Measurements from ENCODE around the gene TMEM106B.
A peak's percentile ranks its signal among the peaks of the same experiment; 100 is the strongest.

The TMEM106B gene

DNA sequence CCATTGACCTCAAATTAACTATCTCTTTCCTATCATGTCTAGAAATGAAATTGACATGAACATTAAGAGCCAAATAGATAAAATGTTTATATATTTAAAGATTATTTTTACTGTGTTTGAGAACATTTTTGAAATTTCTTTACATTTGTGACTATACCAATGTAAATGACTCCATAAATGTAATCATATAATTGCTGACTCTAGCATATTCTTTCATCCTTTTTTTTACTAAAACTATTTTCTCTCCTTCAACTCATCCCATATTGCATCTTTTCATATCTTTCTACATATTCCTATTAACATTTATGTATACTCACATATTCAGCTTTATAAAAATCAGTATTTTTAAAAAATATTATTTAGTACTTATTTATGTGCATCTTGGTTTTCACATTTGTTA is 16.9 kb downstream of the TMEM106B start:
- DNase-seq (ENCODE audit: low read depth), result no peak

DNA sequence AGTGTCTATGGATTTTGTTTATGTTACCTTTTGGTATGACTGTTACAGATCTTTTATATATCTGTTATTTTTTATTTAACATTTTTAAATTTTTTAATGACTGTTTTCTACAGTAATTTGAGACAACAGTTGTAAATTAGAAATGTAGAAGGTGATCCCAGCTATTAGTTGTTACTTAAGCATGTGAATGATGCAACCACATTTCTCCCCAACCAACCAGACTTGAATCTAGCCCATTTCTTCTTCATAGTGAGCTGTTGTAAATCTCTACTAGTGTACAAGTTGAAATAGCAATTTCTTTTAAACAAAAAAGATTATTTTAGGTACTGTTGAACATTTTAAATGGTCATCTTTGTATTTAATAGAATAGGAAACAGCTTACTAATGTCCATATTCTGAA is 18.0 kb downstream of the TMEM106B start:
- no peak for DNase-seq (ENCODE audit: low read depth)

DNA sequence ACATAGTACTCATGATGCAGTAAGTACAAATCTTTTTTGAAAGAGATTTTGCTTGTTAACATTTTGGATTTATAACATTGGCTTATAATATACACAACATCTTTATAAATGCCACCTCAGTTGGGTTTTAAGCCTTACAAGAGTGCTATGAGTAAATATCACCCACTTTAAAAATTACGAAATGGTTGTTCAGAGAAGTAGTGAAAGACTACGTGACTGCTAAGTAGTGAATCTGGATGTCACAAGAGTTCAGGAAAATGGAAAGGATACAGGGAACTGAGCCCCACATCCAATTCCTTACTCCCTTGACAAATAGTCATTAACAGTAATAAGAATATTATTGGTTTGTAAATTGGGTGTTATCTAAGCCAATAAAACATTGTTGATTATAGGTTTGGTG is 20.0 kb downstream of the TMEM106B start:
- no peak for DNase-seq (ENCODE audit: low read depth)

DNA sequence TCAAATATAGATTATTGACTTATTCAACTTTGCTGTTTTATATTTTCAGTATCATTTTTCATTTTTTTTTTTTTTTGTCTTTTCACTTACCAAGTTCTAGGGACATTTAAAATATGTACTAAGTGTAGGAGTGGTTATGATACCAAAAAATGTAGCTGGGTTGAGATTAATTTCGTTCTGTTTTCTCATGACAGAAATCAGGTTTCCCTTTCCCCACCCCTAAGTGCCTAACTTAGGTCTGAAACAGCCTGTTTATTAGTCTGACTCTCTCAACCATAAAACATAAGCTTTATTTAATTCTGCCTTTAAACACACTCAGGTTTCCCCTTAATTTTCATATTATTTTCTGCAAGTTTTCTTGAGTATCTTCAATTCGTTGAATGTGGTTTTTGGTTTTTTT is 22.1 kb downstream of the TMEM106B start:
- no peak for DNase-seq (ENCODE audit: low read depth)

DNA sequence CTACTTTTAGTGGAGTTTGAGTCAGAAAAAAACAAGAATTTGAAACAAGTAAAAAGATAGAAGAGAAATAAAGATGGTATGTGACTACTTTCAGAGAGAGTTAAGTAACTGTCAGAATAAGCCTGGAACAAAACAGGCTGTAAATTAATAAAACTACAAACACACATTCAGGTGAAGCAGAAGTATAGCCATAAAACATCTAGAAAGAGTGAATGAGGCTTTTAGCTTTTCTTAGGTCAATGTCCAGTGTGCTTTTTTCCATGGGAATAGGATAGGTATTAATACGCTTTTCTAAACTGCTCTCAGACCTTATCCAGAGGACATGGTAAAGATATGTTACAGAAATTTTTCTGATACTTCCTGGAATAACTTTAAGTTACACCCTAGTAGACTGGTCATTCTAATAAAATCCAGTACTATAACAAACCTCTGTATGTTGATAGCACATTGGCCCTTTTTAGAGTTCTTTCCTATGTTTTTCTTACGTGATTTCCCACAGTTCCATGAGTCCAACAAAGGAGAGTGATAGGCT is 23.3 kb downstream of the TMEM106B start:
- DNase-seq (ENCODE audit: low read depth), result no peak

DNA sequence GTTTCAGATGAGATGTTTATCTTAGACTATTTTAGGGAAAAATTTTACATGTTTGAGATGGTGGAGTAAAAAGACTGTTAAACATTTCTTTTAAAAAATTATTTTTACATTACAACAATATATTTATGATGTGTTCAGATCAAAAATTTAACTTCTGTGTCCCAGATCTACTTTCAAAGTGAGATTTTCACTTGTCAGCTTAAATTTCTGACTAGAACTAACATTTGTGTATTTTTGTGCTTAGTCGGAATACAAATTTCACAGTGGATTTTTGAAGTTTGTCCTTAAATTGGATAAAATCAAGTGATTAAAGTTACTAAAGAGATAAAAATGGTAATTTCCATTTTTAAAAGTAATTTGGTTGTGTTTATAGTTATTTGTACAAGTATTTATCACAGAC is 24.9 kb downstream of the TMEM106B start:
- DNase-seq (ENCODE audit: low read depth), result no peak

DNA sequence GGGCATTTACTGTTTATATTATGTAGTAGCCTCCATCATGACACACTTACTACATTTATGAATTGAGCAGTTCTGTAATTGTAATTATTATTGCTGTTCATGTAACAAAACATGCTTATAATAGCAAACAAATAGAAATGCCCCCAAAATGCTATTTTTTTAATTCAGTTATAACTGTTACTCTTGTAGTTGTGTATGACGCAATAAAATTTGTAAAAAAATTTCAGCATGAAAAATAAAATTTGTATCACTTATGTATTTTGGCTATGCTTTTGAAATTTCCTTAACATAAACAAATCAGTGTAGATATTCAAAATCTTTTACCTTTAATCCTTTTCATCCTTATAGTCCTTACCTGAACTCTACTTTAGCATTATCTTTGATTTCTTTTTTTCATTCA is 25.9 kb downstream of the TMEM106B start:
- no peak for DNase-seq (ENCODE audit: low read depth)

DNA sequence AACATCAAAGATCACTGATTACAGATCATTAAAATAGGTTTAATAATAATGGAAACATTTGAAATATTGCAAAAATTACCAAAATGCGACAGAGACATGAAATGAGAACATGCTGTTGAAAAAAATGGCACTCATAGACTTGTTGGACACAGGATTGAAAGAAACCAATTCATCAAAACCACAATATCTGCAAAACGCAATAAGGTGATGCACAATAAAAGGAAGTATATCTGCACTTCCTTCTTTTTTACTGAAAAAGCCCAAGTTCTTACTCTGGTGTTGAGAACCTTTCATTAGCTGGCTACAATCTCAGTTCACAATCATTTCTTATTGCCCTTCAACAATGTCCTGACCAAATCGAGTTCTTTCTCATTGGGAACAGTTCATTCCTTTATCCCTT is 28.7 kb downstream of the TMEM106B start:
- DNase-seq (ENCODE audit: low read depth), result no peak

DNA sequence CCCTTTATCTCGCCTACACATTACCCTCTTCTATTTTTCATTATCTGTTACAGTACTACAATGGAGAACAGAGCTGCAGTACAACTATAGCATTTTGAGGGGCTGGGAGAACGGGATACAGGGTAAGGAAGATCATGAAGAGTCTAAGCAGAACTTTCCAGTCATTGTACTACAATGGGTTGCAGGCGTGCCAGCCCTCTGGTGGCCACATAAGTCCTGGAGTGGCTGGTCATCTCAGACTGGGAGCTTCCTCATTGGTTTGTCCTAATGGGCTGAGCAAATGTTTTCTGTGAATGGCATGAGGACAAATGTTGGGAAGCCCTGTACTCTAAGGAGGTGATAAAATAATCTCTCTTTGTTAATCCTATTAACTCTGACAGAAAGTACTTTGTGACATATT is 33.0 kb downstream of the TMEM106B start:
- DNase-seq (ENCODE audit: low read depth), result no peak

DNA sequence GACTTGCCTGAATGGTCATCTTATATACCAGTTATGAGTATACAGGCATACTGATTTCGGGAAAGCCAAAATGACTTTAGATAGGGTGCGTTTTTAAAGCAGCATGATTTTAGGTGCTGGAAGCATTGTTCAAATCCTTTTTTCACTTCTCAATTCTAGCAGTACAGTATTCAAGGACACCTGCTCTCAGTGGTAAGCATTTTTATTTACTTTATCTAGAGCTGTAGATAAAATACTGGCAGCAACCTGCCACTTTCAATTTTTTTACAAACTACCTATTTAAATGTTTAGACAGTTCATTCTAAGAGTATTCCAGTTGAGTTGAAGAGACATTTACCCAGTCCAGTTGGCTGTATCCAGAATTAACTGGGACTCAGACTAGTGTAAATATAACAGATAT is 33.6 kb downstream of the TMEM106B start:
- no peak for DNase-seq (ENCODE audit: low read depth)

DNA sequence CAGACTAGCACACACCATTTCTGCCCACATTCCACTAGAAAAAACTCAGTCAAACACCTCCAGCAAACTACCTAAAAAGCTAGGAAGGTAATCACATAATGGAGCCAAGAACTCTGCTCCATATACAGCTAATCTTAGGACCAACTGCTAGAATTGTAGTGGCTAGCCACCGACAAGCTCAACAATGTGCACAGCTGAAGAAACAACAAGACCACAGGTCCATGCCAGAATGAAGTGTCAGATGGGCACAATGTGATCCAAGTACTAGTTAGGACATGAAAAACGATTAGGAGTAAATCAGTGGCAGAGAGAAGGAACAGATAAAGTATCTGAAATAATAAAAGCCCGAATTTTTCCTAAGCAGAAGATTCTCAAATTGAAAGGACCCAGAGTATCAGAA is 38.6 kb downstream of the TMEM106B start:
- DNase-seq (ENCODE audit: low read depth), result no peak

DNA sequence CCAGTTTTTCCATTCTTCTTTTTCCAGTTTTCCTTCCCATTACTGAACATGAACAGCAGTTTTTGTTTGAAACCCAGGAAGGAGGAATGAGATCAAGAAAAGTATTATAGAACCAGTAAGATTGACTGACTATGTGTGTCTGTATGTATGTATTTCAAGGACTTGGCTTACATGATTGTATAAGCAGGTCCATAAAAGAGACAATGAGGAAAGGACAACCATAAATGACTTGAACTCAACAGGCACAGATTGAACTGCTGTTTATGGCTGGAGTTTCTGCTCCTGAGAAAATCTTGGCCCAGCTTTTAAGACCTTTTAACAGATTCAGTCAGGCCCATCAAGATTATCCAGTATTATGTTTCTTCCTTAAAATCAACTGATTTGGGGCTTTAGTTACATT is 39.1 kb downstream of the TMEM106B start:
- DNase-seq (ENCODE audit: low read depth), result no peak

DNA sequence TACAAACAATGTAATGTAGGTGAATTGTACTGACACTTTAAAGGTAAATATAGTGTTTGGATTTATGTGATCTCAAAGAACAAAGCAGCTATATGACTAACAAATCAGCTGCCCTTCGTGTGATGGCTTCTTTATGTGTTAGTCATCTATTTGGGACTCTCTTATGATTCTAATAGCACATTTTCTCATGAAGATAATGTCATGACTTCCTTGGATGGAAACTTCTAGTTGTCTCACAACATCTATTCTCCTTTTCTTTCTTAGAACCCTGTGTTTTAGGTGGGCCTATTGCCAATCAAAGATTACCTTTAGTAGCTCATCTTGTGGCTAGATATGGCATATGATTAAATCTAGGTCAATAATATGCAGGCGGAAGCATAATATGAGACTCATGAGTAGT is 45.0 kb downstream of the TMEM106B start:
- no peak for DNase-seq (ENCODE audit: low read depth)

DNA sequence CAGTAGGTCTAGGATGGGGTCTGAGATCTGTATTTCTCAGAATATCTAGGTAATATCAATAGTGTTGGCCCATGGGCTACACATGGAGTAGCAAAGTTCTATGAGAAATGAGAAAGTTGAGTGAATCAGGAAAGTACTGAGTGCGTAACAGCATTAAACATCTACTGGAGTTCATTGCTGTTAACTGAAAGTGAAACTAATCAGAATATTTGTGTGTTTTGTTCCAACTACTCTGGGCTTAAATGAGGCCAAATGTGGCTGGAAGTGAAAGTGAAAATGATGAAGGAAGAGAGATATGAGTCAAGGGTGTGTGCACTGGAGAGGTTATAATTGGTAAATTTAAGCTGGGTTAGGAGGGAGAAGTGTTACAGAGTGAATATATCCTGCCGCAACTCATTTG is 46.5 kb downstream of the TMEM106B start:
- DNase-seq (ENCODE audit: low read depth), result peak; percentile 21

DNA sequence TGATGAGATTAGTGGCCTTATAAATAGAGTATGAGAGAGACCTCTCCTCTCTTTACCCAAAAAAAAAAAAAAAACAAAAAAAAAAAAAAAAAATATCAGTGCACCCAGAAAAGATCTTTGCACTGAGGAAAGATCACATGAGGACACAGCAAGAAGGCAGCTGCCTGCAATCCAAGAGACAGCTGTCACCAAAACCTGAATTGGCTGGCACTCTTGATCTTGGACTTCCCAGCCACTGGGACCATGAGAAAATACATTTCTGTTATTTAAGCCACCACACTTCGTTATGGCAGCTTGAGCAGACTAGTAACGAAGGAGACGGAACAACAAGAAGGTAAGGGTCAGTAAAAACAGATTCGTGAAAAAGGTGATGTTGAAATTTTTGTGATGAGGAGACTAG is 47.0 kb downstream of the TMEM106B start:
- no peak for DNase-seq (ENCODE audit: low read depth)

DNA sequence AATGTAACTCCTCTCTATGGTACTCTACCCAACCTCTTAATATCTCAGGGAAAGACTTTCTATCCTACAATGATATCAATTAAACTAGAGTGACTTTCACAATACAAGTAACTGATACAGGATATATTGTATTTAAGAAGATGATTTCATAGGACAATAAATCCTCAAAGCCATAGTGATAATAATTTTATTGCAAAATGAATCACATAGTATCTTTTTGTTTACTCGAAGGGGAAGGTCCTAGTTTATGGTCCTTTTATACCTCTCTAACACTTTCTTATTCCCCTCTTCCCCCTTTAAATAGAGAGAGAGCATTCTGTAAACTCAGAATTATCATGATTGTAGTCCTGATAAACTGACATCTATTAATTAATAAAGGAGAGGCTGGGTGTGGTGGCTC is 56.4 kb downstream of the TMEM106B start:
- DNase-seq (ENCODE audit: low read depth), result no peak

DNA sequence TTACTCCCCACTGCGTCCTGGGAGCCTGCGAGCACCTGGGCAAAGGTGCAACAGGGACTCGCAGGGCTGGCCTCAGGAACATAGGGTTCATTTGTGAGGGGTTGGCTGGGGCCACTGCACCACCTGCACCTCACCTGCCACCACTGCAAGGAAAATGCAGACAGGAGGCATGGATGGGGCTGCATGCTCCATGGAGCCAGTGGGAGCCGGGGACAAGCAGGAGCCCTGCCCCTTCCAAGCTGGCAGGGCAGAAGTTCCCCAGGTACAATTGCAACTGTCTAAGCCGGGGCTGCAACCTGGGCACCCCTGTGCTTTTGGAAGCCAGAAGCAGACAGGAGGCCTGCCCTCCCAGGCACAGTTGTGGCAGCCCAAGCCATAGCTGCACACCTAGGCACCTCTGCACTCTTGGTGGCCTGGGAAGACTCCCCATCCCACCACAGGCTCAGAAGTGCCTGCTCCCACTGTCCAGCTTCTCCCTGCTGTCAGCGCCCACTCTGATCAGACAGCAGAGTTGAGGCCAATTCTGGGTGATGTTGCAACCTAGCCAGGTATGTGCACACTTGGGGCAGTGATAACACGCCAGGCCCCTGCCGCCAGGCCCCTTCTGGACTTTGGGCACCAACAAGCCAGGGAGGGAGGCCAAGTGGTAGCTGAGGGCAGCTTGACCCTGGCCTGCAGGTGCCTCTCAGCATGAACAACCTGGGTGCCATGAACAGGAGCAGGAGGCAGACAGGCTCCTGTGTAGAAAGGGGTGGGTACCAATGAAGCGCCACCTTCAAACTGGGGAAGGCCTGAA is 58.2 kb downstream of the TMEM106B start:
- DNase-seq (ENCODE audit: low read depth), result no peak

DNA sequence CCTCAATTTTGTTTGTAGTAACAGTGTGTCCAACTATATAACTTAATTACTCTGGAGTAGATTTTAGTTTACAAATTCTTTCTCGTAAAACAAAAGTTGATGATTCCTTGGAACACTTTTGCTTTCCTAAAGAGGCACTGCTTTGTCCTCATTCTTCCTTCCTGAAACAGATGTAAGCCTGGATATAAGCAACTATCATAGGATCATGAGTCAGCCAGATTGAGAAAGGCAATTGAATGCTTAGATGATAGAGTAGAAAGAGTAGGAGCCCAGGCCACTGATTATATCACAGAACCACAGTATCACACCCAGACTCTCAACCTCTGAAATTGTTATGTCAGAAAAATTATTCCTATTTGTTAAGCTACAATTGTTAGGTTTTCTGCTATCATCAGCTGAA is 69.9 kb downstream of the TMEM106B start:
- no peak for DNase-seq (ENCODE audit: low read depth)

DNA sequence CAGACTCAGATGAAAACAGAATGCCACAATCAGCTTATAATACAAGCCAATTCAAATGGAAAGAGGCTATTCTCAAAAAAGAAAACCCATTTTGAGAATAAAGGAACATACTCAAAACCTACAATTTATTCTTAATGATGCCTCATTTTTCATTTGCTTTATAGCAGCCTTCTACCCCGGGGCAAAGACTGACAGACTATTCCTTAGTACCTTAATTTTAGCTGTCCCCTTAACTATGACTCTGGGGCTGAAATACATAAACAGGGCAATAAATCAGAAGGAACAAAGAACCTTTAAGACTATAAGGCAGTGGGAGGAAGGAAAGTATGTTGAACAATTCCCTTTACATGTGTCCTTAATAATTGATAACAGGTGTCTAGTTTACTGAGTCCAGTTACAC is 76.8 kb downstream of the TMEM106B start:
- DNase-seq (ENCODE audit: low read depth), result no peak

DNA sequence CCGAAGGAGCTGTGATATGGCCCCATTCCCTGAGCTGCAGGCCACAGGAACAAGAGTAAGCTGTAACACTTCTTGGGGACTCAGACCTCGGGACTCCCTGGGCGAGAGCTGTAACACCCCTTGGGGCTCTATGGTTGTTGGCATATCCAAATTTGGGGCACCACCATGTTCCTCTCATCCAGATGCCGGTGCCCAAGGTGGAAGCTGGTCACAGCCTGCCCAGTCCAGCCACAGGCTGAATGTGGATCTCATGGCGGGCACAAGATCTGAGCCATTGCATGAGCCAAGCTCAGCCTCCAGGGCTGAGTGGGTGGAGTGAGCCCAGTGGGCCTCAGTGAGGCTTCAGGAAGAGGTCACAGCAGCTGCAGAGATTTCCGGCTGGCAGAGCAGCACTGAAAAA is 78.9 kb downstream of the TMEM106B start:
- DNase-seq (ENCODE audit: low read depth), result no peak

DNA sequence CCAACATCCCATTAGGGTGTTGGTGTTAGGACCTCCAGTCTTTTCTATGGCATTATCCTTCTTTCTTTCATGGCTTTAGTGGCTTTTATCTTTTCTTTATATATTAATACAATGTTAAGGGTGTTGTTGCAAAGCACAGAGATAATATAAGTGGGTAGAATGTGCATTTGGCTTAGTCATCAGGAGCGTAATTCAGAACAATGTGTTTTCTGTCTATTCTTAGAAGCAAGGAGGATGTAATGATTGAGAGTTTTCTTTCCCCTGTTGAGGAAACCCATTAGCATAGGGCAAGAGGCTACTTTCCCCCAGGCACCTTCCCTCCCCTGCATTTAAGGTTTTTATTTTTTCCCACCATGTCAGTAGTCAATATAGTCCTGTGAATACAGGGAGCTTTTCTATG is 79.7 kb downstream of the TMEM106B start:
- no peak for DNase-seq (ENCODE audit: low read depth)

DNA sequence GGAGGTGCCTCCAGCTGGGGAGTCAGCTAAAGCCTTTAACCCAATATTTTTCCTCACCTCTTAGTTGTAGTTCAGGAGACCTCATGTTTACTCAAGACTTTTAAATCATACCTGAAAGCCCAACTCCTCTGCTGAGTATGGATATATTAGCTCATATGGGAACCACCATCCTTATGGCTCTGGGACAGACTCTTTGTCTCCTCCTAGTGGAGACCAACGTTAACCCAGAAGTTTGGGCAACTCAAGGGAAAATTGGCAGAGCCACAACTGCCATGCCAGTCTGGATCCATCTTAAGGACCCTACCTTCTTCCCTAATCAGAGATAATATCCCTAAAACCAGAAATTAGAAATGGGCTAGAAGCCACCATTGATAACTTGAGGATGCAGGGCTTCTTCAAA is 80.8 kb downstream of the TMEM106B start:
- no peak for DNase-seq (ENCODE audit: low read depth)
